B cell (primary cell): ENCODE data around the gene C20orf141.

Source experiments
- EZH2 ChIP-seq: IDR thresholded peaks from 2 replicates; pipeline ENCODE4 v1.6.1; 2012; ENCODE audit warnings: borderline replicate concordance, low read depth, mild to moderate bottlenecking, moderate library complexity, low read length; ENCODE audit not compliant: insufficient read depth, poor library complexity, severe bottlenecking
- TF ChIP-seq, protein P1 (sequence below): fragments of 200-600 bp; IDR thresholded peaks from one replicate; pipeline ENCODE4 v1.8.0; 2022; ENCODE audit warnings: antibody characterized with exemption, mild to moderate bottlenecking

GRCh38 chr20:2837221-2837960 is 22.6 kb downstream of the C20orf141 start:
- TF ChIP-seq, protein P1, sequence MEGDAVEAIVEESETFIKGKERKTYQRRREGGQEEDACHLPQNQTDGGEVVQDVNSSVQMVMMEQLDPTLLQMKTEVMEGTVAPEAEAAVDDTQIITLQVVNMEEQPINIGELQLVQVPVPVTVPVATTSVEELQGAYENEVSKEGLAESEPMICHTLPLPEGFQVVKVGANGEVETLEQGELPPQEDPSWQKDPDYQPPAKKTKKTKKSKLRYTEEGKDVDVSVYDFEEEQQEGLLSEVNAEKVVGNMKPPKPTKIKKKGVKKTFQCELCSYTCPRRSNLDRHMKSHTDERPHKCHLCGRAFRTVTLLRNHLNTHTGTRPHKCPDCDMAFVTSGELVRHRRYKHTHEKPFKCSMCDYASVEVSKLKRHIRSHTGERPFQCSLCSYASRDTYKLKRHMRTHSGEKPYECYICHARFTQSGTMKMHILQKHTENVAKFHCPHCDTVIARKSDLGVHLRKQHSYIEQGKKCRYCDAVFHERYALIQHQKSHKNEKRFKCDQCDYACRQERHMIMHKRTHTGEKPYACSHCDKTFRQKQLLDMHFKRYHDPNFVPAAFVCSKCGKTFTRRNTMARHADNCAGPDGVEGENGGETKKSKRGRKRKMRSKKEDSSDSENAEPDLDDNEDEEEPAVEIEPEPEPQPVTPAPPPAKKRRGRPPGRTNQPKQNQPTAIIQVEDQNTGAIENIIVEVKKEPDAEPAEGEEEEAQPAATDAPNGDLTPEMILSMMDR, result no peak
- no peak for TF ChIP-seq EZH2
